Measurements from ENCODE around the gene PLA2G5. TPM values are rescaled to one million over a fixed set of nuclear protein-coding genes. Genes with fewer than 3 reads are reported as not detected.

Gene PLA2G5
- total and polyA plus RNA-seq, 11 donors = 25.6 to 102 (median 43.9) TPM

- TF ChIP-seq POLR2A (IDR thresholded peaks at IDR 0.05) = no peak
- no peak for TF ChIP-seq CTCF (IDR thresholded peaks at IDR 0.05)
- intact Hi-C loops (cut with DNase I) = no loop called here
- Histone ChIP-seq H3K4me1 (peaks cover 0 to 42% (median 6%) of the 10 kb centered on the region in 12 donors), H3K9me3 (no peaks in the 10 kb centered on the region), H3K4me3 (no peak overlapping the region), H3K36me3 (peaks cover 0 to 8% (median 0%) of the 10 kb centered on the region in 9 donors), H3K27ac (no peak overlapping the region), H3K27me3 (no peaks in the 10 kb centered on the region)
- no peak for ATAC-seq
- WGBS, 4 donors = 80 to 89% (median 86%) methylated on average over 4 of the region's 4 CpGs
- DNase-seq = no peak
Measured at GRCh38 chr1:20061866-20062265, 8.1 kb upstream of the PLA2G5 start.

- Histone ChIP-seq H3K9me3 (no peaks in the 10 kb centered on the region), H3K4me1 (peaks cover 0 to 28% (median 4%) of the 10 kb centered on the region in 12 donors), H3K36me3 (peaks cover 0 to 8% (median 0%) of the 10 kb centered on the region in 9 donors), H3K27me3 (no peaks in the 10 kb centered on the region), H3K27ac (peak overlapping the region in 1 of 12 donors; percentile 24), H3K4me3 (no peak overlapping the region)
- TF ChIP-seq CTCF (IDR thresholded peaks at IDR 0.05) = no peak
- TF ChIP-seq POLR2A (IDR thresholded peaks at IDR 0.05) = no peak
- DNase-seq = no peak
- intact Hi-C loops (cut with DNase I) = no loop called here
- 86 to 89% (median 87%) methylated on average over 2 of the region's 2 CpGs for WGBS, 4 donors
- peak in 1 of 4 donors; percentile 20 for ATAC-seq
Measured at GRCh38 chr1:20063861-20064292, 6.1 kb upstream of the PLA2G5 start.

GRCh38 chr1:20068722-20069121, 1.3 kb upstream of the PLA2G5 start:
- H3K4me3 ChIP-seq = no peak overlapping the region
- no peaks in the 10 kb centered on the region for H3K9me3 ChIP-seq
- no peaks in the 10 kb centered on the region for H3K27me3 ChIP-seq
- ATAC-seq = no peak
- intact Hi-C loops (cut with DNase I) = no loop called here
- H3K4me1 ChIP-seq = peaks cover under 1 to 44% (median 21%) of the 10 kb centered on the region in 12 donors
- TF ChIP-seq CTCF (IDR thresholded peaks at IDR 0.05) (no peak), POLR2A (IDR thresholded peaks at IDR 0.05) (no peak)
- H3K27ac ChIP-seq = peak overlapping the region in 3 of 12 donors; percentile 83 to 96 (median 86)
- peaks cover 0 to 17% (median 0%) of the 10 kb centered on the region in 9 donors for H3K36me3 ChIP-seq
- DNase-seq = no peak
- WGBS, 4 donors = 66 to 74% (median 70%) methylated on average over 7 of the region's 7 CpGs

GRCh38 chr1:20070357-20070756, 363 bp downstream of the PLA2G5 start:
- no peak for TF ChIP-seq POLR2A (IDR thresholded peaks at IDR 0.05)
- no peak for TF ChIP-seq CTCF (IDR thresholded peaks at IDR 0.05)
- no peaks in the 10 kb centered on the region for H3K9me3 ChIP-seq
- H3K27me3 ChIP-seq = no peaks in the 10 kb centered on the region
- WGBS, 4 donors = 36 to 64% (median 52%) methylated on average over 10 of the region's 10 CpGs
- ATAC-seq (peak; percentile 52 to 74 (median 61)), DNase-seq (no peak)
- H3K4me1 ChIP-seq = peaks cover 2 to 59% (median 24%) of the 10 kb centered on the region in 12 donors
- H3K4me3 ChIP-seq = peak overlapping the region; percentile 31 to 70 (median 52)
- H3K36me3 ChIP-seq = peaks cover 0 to 20% (median 0%) of the 10 kb centered on the region in 9 donors
- intact Hi-C loops (cut with DNase I) = loop anchor here in 1 of 10 donors (5.0 kb wide), 1 partner anchor 43 kb away; no protein-coding TSS in a partner anchor
- H3K27ac ChIP-seq = peak overlapping the region; percentile 41 to 96 (median 84)
